LNCaP clone FGC (cell line): Measurements from ENCODE around the gene ACOT7.

ENCODE experiments used
- DNase-seq: peaks from one replicate; pipeline ENCODE4 v3.0.0-alpha.2; 2011; ENCODE audit warnings: low read depth
- H3K4me3 ChIP-seq: 2 replicates; pipeline ENCODE4 v1.5.1; 2011; ENCODE audit warnings: mild to moderate bottlenecking, low read depth, low read length, control low read depth
- CTCF ChIP-seq: IDR thresholded peaks from 2 replicates; pipeline ENCODE4 v1.5.1; 2012; ENCODE audit warnings: mild to moderate bottlenecking; ENCODE audit not compliant: control insufficient read depth, insufficient read depth; ENCODE audit errors: extremely low read depth

Gene ACOT7

DNA sequence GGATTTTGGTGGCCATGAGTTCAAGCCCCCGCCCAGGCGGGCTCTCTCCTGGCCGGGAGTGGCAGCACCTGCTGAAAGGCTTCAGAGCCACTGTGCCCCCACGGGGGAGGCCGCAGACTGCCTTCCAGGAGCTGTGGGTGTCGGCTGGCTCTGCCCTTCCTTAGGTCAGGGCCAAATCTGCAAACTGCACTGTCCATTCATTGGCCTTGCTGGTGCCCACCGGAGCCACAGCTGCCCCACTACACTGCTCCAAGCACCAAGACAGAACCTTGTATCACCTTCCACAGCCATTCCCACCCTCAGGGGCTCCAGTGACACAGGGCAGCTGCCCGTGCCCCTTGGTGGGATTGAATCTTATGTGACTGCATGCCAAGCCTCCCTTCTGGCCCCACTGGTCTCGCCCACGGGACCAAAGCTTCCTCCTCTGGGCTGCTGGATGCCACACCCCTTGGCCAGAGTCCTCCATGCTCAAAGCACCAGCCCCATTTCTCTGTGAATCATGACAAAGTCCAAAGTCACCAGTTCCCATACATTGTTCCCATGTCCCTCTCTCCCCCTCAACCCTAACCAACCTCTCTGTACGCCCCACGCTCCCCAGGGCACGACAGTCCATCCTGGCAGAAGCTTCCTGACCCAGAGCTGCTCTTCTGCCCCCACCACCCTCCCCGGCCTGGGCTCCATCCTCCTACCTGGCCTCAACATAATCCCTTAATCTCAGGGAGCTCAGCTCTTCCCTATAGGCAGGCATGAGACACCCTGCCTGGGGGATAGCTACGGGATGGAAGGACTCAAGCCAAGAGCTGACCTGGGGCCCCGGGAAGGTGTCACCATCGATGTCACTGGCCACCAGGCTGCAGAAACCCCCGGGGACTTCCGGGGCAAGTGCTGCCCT is 111.8 kb downstream of the ACOT7 start:
- TF ChIP-seq CTCF, result no peak
- no peak overlapping the region for H3K4me3 ChIP-seq
- no peak for DNase-seq

- peak; percentile 17; the same call in 1 of the 2 replicates for TF ChIP-seq CTCF
- H3K4me3 ChIP-seq, result no peak overlapping the region
- no peak for DNase-seq
Observed at GRCh38 chr1:6280761-6281451, 112.7 kb downstream of the ACOT7 start.

DNA sequence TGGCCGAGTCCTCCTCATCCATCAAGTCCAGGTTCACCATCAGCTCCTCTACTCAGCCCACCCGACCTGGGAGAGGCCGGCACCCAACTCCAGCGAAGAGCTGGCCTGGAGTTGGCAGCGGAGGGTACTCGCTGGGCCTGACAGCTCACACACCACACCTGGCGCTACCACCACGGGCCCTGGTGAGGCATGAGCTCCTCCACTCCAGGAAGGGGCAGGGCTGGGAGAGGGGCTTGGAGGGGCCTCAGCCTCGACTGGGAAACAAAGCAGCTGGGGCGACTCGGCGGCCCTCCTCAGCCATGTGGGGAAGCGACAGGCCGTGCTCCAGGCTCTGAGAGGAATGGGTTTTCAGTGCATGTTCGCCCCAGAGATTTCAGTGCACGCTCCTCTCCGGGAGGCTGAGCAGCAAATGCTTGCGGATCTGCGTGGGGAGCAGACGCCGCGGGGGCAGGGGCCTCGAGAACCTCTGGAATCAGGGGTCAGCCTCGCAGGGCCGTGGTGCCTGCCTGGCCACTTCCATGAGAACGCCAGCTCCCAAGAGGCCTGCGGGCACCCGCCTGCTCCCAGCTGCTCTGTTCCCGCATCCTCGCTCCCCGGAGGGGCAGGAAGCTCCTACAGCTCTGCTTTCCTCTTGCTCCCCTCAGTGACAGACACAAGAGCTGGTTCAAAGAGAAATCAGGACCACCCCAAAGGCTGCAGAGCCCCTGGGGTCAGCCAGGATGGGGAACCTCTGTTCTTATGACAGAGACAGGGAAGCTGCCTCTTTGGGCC is 113.8 kb downstream of the ACOT7 start:
- no peak for TF ChIP-seq CTCF
- DNase-seq, result no peak
- H3K4me3 ChIP-seq, result no peak overlapping the region

- TF ChIP-seq CTCF, result no peak
Observed at GRCh38 chr1:6279066-6279465, 114.5 kb downstream of the ACOT7 start.

GRCh38 chr1:6278263-6278662 is 115.3 kb downstream of the ACOT7 start:
- H3K4me3 ChIP-seq, result no peak overlapping the region
- DNase-seq, result no peak

More at GRCh38 chr1:6279066-6279465, 114.5 kb downstream of the ACOT7 start:
- H3K4me3 ChIP-seq, result no peak overlapping the region
- DNase-seq, result no peak

More at GRCh38 chr1:6278263-6278662, 115.3 kb downstream of the ACOT7 start:
- no peak for TF ChIP-seq CTCF
